T follicular helper cell (primary cell): ENCODE data around the gene IL23A.
A peak's percentile ranks its signal among the peaks of the same experiment; 100 is the strongest.
"Not testable (repeated sequence)": the region's sequence is repeated elsewhere in the genome, so short reads cannot be mapped to it uniquely, and the experiment has no call there.

Source experiments
- DNase-seq: peaks from one replicate; pipeline ENCODE4 v3.0.0-alpha.2; 2020; ENCODE audit warnings: low read depth
- total RNA-seq, 2 experiments: gene quantifications; one replicate each; lab custom pipeline; 2026; lab: John Stamatoyannopoulos, UW

Gene IL23A
- 27.6 to 73.6 reads per million in 2 experiments for total RNA-seq

GRCh38 chr12:56338308-56339157 lies at the start of gene IL23A:
Gene IL23A (plus strand): TSS chr12:56338884. CDS start chr12:56339045, 161 bp downstream.
- DNase-seq = peak; percentile 85

- DNase-seq = no peak
Observed at GRCh38 chr12:56293795-56294194, 44.9 kb upstream of the IL23A start.

GRCh38 chr12:56296295-56296694 lies 42.4 kb upstream of the IL23A start:
- DNase-seq = no peak

GRCh38 chr12:56297400-56297799 lies 41.3 kb upstream of the IL23A start:
- DNase-seq = no peak

- no peak for DNase-seq
Observed at GRCh38 chr12:56298828-56299227, 39.9 kb upstream of the IL23A start.

- DNase-seq = no peak
Observed at GRCh38 chr12:56299308-56299852, 39.3 kb upstream of the IL23A start.

- peak; percentile 99 for DNase-seq
Observed at GRCh38 chr12:56299853-56300643, 38.6 kb upstream of the IL23A start, which contains the start of gene CS. Gene CS (minus strand): TSS chr12:56300330. CDS start chr12:56300201, 129 bp downstream.

- no peak for DNase-seq
Observed at GRCh38 chr12:56300644-56301464, 37.8 kb upstream of the IL23A start.

- no peak for DNase-seq
Observed at GRCh38 chr12:56304276-56304675, 34.4 kb upstream of the IL23A start.

- no peak for DNase-seq
Observed at GRCh38 chr12:56304872-56305590, 33.7 kb upstream of the IL23A start.

GRCh38 chr12:56307221-56307965 lies 31.3 kb upstream of the IL23A start:
- DNase-seq = no peak

- DNase-seq = no peak
Observed at GRCh38 chr12:56308714-56309113, 30.0 kb upstream of the IL23A start.

- DNase-seq = no peak
Observed at GRCh38 chr12:56311003-56311402, 27.7 kb upstream of the IL23A start.

- no peak for DNase-seq
Observed at GRCh38 chr12:56315249-56315621, 23.4 kb upstream of the IL23A start.

GRCh38 chr12:56315622-56316473 lies 22.8 kb upstream of the IL23A start, which contains the start of gene CNPY2:
Gene CNPY2 (minus strand): TSS chr12:56315988. CDS start chr12:56315217, 771 bp downstream.
- peak; percentile 89 for DNase-seq

- no peak for DNase-seq
Observed at GRCh38 chr12:56317675-56318074, 21.0 kb upstream of the IL23A start.

GRCh38 chr12:56321027-56321426 lies 17.7 kb upstream of the IL23A start:
- DNase-seq = no peak

- DNase-seq = not testable (repeated sequence)
Observed at GRCh38 chr12:56321610-56322009, 17.1 kb upstream of the IL23A start.

- DNase-seq = no peak
Observed at GRCh38 chr12:56324206-56324605, 14.5 kb upstream of the IL23A start.
